ENCODE measurements around the gene PRLR.

DNA sequence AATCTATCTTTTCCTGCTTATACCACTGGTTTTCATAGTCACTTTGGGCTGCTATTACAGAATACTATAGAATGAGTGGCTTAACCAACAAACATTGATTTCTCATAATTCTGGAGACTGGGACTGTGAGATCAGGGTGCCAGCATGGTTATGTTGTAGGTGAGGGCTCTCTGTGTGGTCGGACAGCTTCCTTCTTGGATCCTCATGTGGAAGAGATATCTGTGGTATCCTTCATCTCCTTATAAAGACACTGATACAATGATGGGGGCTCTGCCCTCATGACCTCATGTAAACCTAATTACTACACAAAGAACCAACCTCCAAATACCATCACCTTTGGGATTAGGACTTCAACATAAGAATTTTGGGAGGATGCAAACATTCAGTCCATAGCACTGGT, 13.9 kb upstream of the PRLR start:
- TF ChIP-seq, protein P1, sequence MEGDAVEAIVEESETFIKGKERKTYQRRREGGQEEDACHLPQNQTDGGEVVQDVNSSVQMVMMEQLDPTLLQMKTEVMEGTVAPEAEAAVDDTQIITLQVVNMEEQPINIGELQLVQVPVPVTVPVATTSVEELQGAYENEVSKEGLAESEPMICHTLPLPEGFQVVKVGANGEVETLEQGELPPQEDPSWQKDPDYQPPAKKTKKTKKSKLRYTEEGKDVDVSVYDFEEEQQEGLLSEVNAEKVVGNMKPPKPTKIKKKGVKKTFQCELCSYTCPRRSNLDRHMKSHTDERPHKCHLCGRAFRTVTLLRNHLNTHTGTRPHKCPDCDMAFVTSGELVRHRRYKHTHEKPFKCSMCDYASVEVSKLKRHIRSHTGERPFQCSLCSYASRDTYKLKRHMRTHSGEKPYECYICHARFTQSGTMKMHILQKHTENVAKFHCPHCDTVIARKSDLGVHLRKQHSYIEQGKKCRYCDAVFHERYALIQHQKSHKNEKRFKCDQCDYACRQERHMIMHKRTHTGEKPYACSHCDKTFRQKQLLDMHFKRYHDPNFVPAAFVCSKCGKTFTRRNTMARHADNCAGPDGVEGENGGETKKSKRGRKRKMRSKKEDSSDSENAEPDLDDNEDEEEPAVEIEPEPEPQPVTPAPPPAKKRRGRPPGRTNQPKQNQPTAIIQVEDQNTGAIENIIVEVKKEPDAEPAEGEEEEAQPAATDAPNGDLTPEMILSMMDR (IDR thresholded peaks at IDR 0.05; ENCODE audit: control extremely low read depth in 1 of 3, insufficient read depth in 1 of 3, low read depth in 1 of 3, low read length in 3 of 3), result no peak
- TF ChIP-seq CHD1 (IDR thresholded peaks at IDR 0.05; ENCODE audit: low read depth, low read length), result no peak
